MM.1S (cell line): ENCODE measurements around the gene SHC3.

Experiments
- EZH2phosphoT487 ChIP-seq: fragments of 300-600 bp; sonication (generic); IDR thresholded peaks from 2 replicates; pipeline ENCODE4 v1.6.1; 2018; ENCODE audit warnings: antibody characterized with exemption, low read length
- TF ChIP-seq, protein P1 (sequence below): fragments of 300-600 bp; sonication (generic); IDR thresholded peaks from 2 replicates; pipeline ENCODE4 v1.5.1; 2016; ENCODE audit warnings: antibody characterized with exemption, low read length, mixed read lengths

DNA sequence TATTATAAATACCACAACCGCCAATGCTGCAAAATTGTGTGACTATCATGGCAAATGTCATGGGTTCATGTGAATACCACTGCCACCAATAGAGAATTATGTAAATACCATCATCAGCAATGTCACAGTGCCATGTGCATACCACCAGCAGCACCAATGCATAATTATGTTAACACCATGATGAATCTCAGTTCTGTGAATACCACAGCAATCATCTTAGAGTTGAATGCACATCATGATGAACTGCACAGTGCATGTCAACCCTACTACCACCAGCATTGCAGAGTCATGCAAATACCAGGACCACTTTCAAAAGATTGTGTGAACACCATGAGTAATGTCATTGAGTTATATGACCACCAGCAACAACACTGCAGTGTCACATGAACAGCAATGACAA, 63.2 kb downstream of the SHC3 start:
- TF ChIP-seq, protein P1, sequence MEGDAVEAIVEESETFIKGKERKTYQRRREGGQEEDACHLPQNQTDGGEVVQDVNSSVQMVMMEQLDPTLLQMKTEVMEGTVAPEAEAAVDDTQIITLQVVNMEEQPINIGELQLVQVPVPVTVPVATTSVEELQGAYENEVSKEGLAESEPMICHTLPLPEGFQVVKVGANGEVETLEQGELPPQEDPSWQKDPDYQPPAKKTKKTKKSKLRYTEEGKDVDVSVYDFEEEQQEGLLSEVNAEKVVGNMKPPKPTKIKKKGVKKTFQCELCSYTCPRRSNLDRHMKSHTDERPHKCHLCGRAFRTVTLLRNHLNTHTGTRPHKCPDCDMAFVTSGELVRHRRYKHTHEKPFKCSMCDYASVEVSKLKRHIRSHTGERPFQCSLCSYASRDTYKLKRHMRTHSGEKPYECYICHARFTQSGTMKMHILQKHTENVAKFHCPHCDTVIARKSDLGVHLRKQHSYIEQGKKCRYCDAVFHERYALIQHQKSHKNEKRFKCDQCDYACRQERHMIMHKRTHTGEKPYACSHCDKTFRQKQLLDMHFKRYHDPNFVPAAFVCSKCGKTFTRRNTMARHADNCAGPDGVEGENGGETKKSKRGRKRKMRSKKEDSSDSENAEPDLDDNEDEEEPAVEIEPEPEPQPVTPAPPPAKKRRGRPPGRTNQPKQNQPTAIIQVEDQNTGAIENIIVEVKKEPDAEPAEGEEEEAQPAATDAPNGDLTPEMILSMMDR: no peak
- no peak for TF ChIP-seq EZH2phosphoT487
